Nephron (organoid): ENCODE data around the gene SRSF8.

Source experiments
- H3K27ac Mint-ChIP-seq, 3 experiments: 2 replicates each; pipeline ENCODE4 v1.8.0; 2020; ENCODE audit warnings: mixed read lengths in 3 of 3, mild to moderate bottlenecking in 2 of 3, moderate library complexity in 1 of 3
- H3K27me3 Mint-ChIP-seq: 2 replicates; pipeline ENCODE4 v1.8.0; 2021; ENCODE audit warnings: low read depth, mild to moderate bottlenecking, moderate library complexity, mixed read lengths
- H3K36me3 Mint-ChIP-seq: 2 replicates; pipeline ENCODE4 v1.8.0; 2020; ENCODE audit warnings: low read depth, mixed read lengths
- H3K4me1 Mint-ChIP-seq: 2 replicates; pipeline ENCODE4 v1.8.0; 2020; ENCODE audit warnings: mixed read lengths
- H3K4me3 Mint-ChIP-seq, 3 experiments: 2 replicates each; pipeline ENCODE4 v1.8.0; 2020; ENCODE audit warnings: mild to moderate bottlenecking in 3 of 3, mixed read lengths in 3 of 3, moderate library complexity in 2 of 3
- H3K9me3 Mint-ChIP-seq: 2 replicates; pipeline ENCODE4 v1.8.0; 2020; ENCODE audit warnings: mixed read lengths
- TF ChIP-seq, protein P1 (sequence below), 3 experiments: fragments of 200-600 bp; sonication (generic); IDR thresholded peaks; one replicate each; pipeline ENCODE4 v1.5.0; 2021; ENCODE audit warnings: antibody characterized with exemption in 3 of 3; ENCODE audit not compliant: unreplicated experiment in 3 of 3

Gene SRSF8

DNA sequence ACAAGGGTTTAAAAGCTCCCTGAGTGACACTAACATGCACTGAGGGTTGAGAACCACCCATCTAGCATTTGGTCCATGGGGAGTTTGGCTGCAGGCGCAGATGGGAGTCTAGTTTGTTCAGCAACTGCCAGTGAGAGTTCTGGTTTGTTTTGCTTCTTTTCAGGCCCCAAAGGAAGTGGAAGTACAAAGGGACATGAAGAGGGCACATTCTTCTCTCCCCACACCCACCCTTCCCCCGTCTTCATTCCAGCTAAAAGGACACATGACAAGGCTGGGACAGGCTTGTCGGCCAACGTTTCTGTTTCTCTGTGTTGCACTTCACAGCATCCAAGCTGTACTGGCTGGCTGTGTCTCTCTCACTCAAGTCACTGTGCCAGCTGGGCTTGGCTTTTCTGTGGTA is 14.7 kb downstream of the SRSF8 start:
- Mint-ChIP-seq H3K4me3 (no peak overlapping the region), H3K27me3 (peaks cover 4% of the 10 kb centered on the region), H3K4me1 (peaks cover 15% of the 10 kb centered on the region), H3K36me3 (no peaks in the 10 kb centered on the region), H3K27ac (peak overlapping the region in 2 of 3 experiments; percentile 15 to 62), H3K9me3 (no peaks in the 10 kb centered on the region)
- TF ChIP-seq, protein P1, sequence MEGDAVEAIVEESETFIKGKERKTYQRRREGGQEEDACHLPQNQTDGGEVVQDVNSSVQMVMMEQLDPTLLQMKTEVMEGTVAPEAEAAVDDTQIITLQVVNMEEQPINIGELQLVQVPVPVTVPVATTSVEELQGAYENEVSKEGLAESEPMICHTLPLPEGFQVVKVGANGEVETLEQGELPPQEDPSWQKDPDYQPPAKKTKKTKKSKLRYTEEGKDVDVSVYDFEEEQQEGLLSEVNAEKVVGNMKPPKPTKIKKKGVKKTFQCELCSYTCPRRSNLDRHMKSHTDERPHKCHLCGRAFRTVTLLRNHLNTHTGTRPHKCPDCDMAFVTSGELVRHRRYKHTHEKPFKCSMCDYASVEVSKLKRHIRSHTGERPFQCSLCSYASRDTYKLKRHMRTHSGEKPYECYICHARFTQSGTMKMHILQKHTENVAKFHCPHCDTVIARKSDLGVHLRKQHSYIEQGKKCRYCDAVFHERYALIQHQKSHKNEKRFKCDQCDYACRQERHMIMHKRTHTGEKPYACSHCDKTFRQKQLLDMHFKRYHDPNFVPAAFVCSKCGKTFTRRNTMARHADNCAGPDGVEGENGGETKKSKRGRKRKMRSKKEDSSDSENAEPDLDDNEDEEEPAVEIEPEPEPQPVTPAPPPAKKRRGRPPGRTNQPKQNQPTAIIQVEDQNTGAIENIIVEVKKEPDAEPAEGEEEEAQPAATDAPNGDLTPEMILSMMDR (IDR thresholded peaks at IDR 0.05; ENCODE audit: unreplicated experiment in 3 of 3) = no peak

DNA sequence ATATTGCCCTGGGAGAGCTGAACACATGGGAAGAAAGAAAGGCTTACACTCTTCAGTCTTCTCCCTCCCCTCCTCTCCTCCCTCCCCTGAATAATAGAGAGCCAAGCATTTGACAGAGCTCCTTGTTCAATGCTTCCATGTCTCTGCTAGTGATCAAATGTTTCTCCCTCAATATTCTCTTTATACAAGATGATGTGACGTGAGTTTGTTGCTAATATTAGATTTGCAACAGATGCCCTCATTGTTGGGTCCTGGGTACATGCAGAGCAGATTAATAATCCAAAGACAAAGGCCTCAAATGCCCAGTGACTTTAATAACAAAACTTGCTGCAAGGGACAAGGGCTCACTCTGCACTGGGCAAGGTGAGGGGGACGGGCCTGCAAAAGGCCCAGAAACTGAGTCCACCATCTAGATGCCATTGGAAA is 15.9 kb downstream of the SRSF8 start:
- Mint-ChIP-seq H3K27ac (no peak overlapping the region), H3K36me3 (no peaks in the 10 kb centered on the region), H3K9me3 (no peaks in the 10 kb centered on the region), H3K4me3 (no peak overlapping the region), H3K4me1 (peaks cover 6% of the 10 kb centered on the region), H3K27me3 (peaks cover 4% of the 10 kb centered on the region)
- TF ChIP-seq, protein P1 (IDR thresholded peaks at IDR 0.05; ENCODE audit: unreplicated experiment in 3 of 3) = no peak

DNA sequence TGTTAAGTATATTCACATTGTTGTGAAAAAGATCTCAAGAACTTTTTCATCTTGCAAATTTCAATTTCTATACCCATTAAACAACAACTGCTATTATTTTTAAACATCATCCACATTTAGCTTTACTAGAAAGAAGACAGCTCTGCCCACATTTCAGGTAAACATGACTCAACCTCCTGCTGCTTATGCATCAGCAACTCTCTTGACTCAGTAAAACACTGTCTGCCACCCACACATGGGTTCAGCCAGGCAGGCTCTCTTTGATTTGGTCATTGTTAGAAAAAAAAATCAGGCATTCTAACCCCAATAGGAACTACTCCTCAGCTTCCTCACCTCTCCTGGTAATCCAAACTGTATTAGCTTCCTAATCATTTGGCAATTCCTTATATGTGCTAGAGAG is 17.8 kb downstream of the SRSF8 start:
- Mint-ChIP-seq H3K4me3 (no peak overlapping the region), H3K27me3 (no peaks in the 10 kb centered on the region), H3K4me1 (peaks cover 11% of the 10 kb centered on the region), H3K36me3 (no peaks in the 10 kb centered on the region), H3K9me3 (no peaks in the 10 kb centered on the region), H3K27ac (peak overlapping the region in 1 of 3 experiments; percentile 6)
- TF ChIP-seq, protein P1 (IDR thresholded peaks at IDR 0.05; ENCODE audit: unreplicated experiment in 3 of 3) = no peak

DNA sequence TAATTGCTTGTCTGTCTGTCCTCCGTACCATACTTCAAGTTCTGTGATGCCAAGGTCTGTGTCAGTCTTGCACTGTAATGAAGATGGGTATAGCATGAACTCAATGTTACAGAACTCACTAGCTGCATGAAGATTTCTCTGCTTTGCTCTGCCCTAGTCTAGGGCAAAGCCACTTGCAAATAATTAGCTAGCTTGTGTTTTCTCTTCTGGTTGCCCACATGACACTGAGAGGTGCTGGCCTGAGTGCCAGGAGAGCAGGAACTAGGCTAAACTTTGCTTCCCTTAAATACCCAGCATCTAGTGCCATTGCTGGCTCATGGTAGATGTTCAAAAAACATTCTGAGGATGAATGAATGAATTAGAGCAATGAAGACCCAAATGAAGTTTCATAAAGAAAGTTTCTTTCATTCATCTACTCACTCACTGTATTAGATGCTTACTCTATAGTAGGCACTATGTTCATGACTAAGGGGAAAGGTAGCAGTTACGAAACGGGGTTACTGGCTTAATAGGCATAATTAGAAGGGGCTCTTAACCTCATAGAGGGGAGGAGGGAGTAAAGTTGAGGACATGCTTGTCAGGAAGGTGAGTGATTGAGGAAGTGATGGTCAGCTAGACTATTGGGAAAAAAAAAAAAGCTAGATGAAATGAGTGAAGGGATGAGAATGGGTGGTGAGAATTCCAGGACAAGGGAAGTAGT is 18.5 kb downstream of the SRSF8 start:
- H3K4me3 Mint-ChIP-seq = no peak overlapping the region
- H3K27ac Mint-ChIP-seq = peak overlapping the region in 1 of 3 experiments; percentile 4
- no peaks in the 10 kb centered on the region for H3K9me3 Mint-ChIP-seq
- no peaks in the 10 kb centered on the region for H3K27me3 Mint-ChIP-seq
- TF ChIP-seq, protein P1 (IDR thresholded peaks at IDR 0.05; ENCODE audit: unreplicated experiment in 3 of 3) = no peak
- no peaks in the 10 kb centered on the region for H3K36me3 Mint-ChIP-seq
- H3K4me1 Mint-ChIP-seq = peaks cover 13% of the 10 kb centered on the region

DNA sequence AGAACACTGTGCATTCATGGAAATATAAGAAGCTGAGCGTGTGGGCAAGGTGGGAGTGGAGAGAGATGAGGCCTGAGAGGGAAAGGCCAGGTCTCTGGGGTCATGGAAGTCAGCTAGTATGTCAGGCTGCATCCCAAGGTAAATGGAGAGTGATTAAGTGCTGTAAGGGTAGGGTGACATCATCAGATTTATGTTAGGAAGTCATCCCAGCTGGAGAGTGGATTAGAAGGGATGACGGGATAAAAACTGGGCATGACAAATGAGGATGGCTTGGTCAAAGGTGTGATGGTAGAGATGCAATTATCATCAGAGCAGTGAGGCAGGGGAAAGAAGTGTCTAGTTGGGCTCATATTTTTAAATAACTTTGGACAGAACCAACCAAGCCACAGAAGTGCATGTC is 19.4 kb downstream of the SRSF8 start:
- no peaks in the 10 kb centered on the region for H3K27me3 Mint-ChIP-seq
- TF ChIP-seq, protein P1 (IDR thresholded peaks at IDR 0.05; ENCODE audit: unreplicated experiment in 3 of 3) = no peak
- H3K9me3 Mint-ChIP-seq = no peaks in the 10 kb centered on the region
- peaks cover 21% of the 10 kb centered on the region for H3K4me1 Mint-ChIP-seq
- H3K36me3 Mint-ChIP-seq = no peaks in the 10 kb centered on the region
- H3K27ac Mint-ChIP-seq = no peak overlapping the region
- peak overlapping the region in 1 of 3 experiments; percentile 2 for H3K4me3 Mint-ChIP-seq
